Measurements from ENCODE around the gene EYS.

The EYS gene

GRCh38 chr6:64213697-64214096 lies 1493.3 kb downstream of the EYS start:
- no peak overlapping the region for H3K4me3 ChIP-seq (ENCODE audit: low read length)
- TF ChIP-seq, protein P1, sequence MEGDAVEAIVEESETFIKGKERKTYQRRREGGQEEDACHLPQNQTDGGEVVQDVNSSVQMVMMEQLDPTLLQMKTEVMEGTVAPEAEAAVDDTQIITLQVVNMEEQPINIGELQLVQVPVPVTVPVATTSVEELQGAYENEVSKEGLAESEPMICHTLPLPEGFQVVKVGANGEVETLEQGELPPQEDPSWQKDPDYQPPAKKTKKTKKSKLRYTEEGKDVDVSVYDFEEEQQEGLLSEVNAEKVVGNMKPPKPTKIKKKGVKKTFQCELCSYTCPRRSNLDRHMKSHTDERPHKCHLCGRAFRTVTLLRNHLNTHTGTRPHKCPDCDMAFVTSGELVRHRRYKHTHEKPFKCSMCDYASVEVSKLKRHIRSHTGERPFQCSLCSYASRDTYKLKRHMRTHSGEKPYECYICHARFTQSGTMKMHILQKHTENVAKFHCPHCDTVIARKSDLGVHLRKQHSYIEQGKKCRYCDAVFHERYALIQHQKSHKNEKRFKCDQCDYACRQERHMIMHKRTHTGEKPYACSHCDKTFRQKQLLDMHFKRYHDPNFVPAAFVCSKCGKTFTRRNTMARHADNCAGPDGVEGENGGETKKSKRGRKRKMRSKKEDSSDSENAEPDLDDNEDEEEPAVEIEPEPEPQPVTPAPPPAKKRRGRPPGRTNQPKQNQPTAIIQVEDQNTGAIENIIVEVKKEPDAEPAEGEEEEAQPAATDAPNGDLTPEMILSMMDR (IDR thresholded peaks at IDR 0.05; ENCODE audit: insufficient read depth, low read depth, low read length, missing control alignments), result no peak
- no peak for DNase-seq (ENCODE audit: low read depth)

GRCh38 chr6:64197246-64197645 lies 1509.8 kb downstream of the EYS start:
- DNase-seq (ENCODE audit: low read depth), result no peak
- TF ChIP-seq, protein P1 (IDR thresholded peaks at IDR 0.05; ENCODE audit: insufficient read depth, low read depth, low read length, missing control alignments), result no peak
- no peak overlapping the region for H3K4me3 ChIP-seq (ENCODE audit: low read length)

GRCh38 chr6:64186592-64186991 lies 1520.4 kb downstream of the EYS start:
- H3K4me3 ChIP-seq (ENCODE audit: low read length), result no peak overlapping the region

DNA sequence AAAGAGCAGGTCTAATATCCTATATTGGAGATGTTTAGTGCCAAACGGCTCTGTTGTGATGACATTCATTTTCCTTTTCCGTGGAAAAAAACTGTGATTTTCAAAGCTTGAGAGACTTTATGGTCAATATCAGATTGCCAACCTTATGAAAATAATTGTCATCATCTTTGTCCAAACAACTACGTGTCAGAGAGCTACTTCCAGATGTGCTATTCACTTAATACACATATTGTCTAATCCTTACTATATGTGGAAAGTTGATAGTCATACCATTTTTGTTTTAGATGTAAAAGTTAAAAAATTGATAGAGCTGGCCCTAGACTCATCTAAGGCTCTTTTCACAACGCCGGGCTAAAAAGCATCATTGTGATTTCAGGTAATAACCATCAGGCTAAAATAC lies 1521.4 kb downstream of the EYS start:
- no peak for DNase-seq (ENCODE audit: low read depth)
- no peak overlapping the region for H3K4me3 ChIP-seq (ENCODE audit: low read length)
- TF ChIP-seq, protein P1 (IDR thresholded peaks at IDR 0.05; ENCODE audit: insufficient read depth, low read depth, low read length, missing control alignments), result no peak

More at GRCh38 chr6:64186592-64186991, 1520.4 kb downstream of the EYS start:
- TF ChIP-seq, protein P1 (IDR thresholded peaks at IDR 0.05; ENCODE audit: insufficient read depth, low read depth, low read length, missing control alignments), result no peak
- DNase-seq (ENCODE audit: low read depth), result no peak

GRCh38 chr6:64175296-64175695 lies 1531.7 kb downstream of the EYS start:
- no peak overlapping the region for H3K4me3 ChIP-seq (ENCODE audit: low read length)
- no peak for DNase-seq (ENCODE audit: low read depth)
- TF ChIP-seq, protein P1 (IDR thresholded peaks at IDR 0.05; ENCODE audit: insufficient read depth, low read depth, low read length, missing control alignments), result no peak

GRCh38 chr6:64170316-64170715 lies 1536.7 kb downstream of the EYS start:
- TF ChIP-seq, protein P1 (IDR thresholded peaks at IDR 0.05; ENCODE audit: insufficient read depth, low read depth, low read length, missing control alignments), result no peak
- no peak overlapping the region for H3K4me3 ChIP-seq (ENCODE audit: low read length)
- DNase-seq (ENCODE audit: low read depth), result no peak

- no peak for DNase-seq (ENCODE audit: low read depth)
- no peak overlapping the region for H3K4me3 ChIP-seq (ENCODE audit: low read length)
- TF ChIP-seq, protein P1 (IDR thresholded peaks at IDR 0.05; ENCODE audit: insufficient read depth, low read depth, low read length, missing control alignments), result no peak
Observed at GRCh38 chr6:64160486-64160885, 1546.5 kb downstream of the EYS start.
